Erythroblast (primary cell): ENCODE data around the gene BRD8.

Experiments
- GATA1 ChIP-seq: IDR thresholded peaks from 2 replicates; pipeline ENCODE4 v1.6.1; 2011; ENCODE audit warnings: low read depth, mild to moderate bottlenecking, control low read depth, low read length, moderate library complexity
- POLR2A ChIP-seq: IDR thresholded peaks from 2 replicates; pipeline ENCODE4 v1.6.1; 2011; ENCODE audit warnings: mild to moderate bottlenecking, low read length

- peak; percentile 21 for TF ChIP-seq POLR2A
- TF ChIP-seq GATA1, result no peak
Observed at GRCh38 chr5:138188626-138189025, 10.2 kb upstream of the BRD8 start.
